ENCODE results near the gene METTL16.

The METTL16 gene

GRCh38 chr17:2421315-2422147 is 90.2 kb downstream of the METTL16 start:
- no peak overlapping the region for H3K4me3 ChIP-seq (ENCODE audit: low read depth, low read length)
- no peak for DNase-seq (ENCODE audit: low read depth)
- in situ Hi-C loops (cut with HindIII; ENCODE audit: low sequenced_read_pairs): no loop called here
- TF ChIP-seq CTCF (IDR thresholded peaks at IDR 0.05; ENCODE audit: low read depth, low read length, missing control alignments): no peak

DNA sequence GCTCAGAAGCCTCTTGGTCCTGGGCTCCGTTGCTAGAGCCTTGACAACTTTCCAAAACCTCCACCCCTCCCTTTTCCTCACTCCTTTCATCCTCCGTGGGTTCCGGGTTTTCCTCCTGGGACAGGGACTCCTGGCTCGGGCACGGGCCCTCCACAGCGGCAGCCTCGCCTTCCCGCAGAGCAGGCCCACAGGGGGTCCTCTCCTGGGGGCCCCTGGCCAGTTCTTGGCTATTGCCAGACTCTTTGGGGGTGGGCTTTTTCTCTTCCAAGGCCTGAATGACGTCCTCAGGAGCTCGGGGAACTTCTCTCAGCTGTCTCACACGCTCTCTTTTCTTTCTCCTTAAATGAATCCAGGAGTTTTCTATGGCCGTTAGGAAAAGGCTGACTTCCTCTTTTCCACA is 91.5 kb downstream of the METTL16 start:
- in situ Hi-C loops (cut with HindIII; ENCODE audit: low sequenced_read_pairs): no loop called here
- no peak overlapping the region for H3K4me3 ChIP-seq (ENCODE audit: low read depth, low read length)
- DNase-seq (ENCODE audit: low read depth): no peak
- TF ChIP-seq CTCF (IDR thresholded peaks at IDR 0.05; ENCODE audit: low read depth, low read length, missing control alignments): no peak

DNA sequence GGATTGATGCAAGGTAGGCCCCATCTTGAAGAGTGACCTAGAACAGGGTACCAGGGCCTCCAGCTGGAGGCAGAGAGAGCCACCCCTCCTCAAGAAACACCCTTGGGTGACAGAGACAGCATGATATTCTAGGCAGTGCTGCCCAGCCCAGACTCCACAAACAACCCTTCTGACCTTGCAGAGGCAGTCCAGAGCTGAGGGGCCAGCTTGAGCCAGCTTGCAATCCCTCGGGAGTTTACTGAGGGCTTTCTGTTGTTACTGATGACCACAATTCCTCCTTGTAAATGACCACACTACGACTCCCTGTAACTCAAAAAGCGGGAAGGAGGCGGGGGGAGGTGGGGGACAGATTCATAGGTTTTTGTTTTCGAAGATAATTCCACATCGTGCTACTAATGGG is 92.2 kb downstream of the METTL16 start:
- no peak overlapping the region for H3K4me3 ChIP-seq (ENCODE audit: low read depth, low read length)
- DNase-seq (ENCODE audit: low read depth): no peak
- in situ Hi-C loops (cut with HindIII; ENCODE audit: low sequenced_read_pairs): loop anchor here (10.0 kb wide), 1 partner anchor 65 kb away; no protein-coding TSS in a partner anchor
- TF ChIP-seq CTCF (IDR thresholded peaks at IDR 0.05; ENCODE audit: low read depth, low read length, missing control alignments): no peak

- in situ Hi-C loops (cut with HindIII; ENCODE audit: low sequenced_read_pairs): loop anchor here (10.0 kb wide), 1 partner anchor 66 kb away; no protein-coding TSS in a partner anchor
- TF ChIP-seq CTCF (IDR thresholded peaks at IDR 0.05; ENCODE audit: low read depth, low read length, missing control alignments): no peak
- no peak overlapping the region for H3K4me3 ChIP-seq (ENCODE audit: low read depth, low read length)
- DNase-seq (ENCODE audit: low read depth): no peak
Measured at GRCh38 chr17:2418572-2418971, 93.1 kb downstream of the METTL16 start.

- H3K4me3 ChIP-seq (ENCODE audit: low read depth, low read length): no peak overlapping the region
- in situ Hi-C loops (cut with HindIII; ENCODE audit: low sequenced_read_pairs): loop anchor here (10.0 kb wide), 1 partner anchor 69 kb away; no protein-coding TSS in a partner anchor
- peak; percentile 81 for DNase-seq (ENCODE audit: low read depth)
- peak; percentile 92 for TF ChIP-seq CTCF (IDR thresholded peaks at IDR 0.05; ENCODE audit: low read depth, low read length, missing control alignments)
Measured at GRCh38 chr17:2416010-2416734, 95.5 kb downstream of the METTL16 start.

DNA sequence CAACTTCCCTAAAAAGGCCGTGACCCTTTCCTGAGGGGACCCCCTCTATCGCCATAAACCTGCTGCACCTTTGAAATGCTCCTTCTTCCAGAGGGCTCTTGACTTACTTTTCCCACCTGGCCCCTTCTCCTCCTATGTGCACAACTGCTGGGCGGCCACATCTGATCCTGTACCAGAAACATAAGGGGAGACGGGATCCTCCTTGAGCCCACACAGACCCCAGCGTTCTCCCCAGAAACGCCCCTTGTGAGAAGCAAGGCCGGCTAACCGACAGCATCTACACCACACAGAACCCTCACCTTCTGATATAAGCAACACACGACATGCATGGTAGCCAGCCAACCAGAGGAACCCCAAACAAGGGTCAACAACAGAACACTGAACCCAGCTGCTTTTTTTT is 96.6 kb downstream of the METTL16 start:
- in situ Hi-C loops (cut with HindIII; ENCODE audit: low sequenced_read_pairs): loop anchor here (10.0 kb wide), 1 partner anchor 70 kb away; no protein-coding TSS in a partner anchor
- H3K4me3 ChIP-seq (ENCODE audit: low read depth, low read length): no peak overlapping the region
- DNase-seq (ENCODE audit: low read depth): no peak
- TF ChIP-seq CTCF (IDR thresholded peaks at IDR 0.05; ENCODE audit: low read depth, low read length, missing control alignments): no peak
